OCI-LY1 (cell line): Measurements from ENCODE around the gene USP15.

ENCODE experiments used
- EZH2 ChIP-seq: fragments of 200-600 bp; sonication (generic), shearing (Covaris generic); IDR thresholded peaks from 2 replicates; pipeline ENCODE4 v1.8.0; 2017; ENCODE audit warnings: borderline replicate concordance, mixed run types, mild to moderate bottlenecking, antibody characterized with exemption, low read length, moderate library complexity, mixed read lengths
- TF ChIP-seq, protein P1 (sequence below): fragments of 200-600 bp; sonication (generic), shearing (Covaris generic); IDR thresholded peaks from 2 replicates; pipeline ENCODE4 v1.5.1; 2017; ENCODE audit warnings: mild to moderate bottlenecking, antibody characterized with exemption, low read length, moderate library complexity, mixed read lengths

DNA sequence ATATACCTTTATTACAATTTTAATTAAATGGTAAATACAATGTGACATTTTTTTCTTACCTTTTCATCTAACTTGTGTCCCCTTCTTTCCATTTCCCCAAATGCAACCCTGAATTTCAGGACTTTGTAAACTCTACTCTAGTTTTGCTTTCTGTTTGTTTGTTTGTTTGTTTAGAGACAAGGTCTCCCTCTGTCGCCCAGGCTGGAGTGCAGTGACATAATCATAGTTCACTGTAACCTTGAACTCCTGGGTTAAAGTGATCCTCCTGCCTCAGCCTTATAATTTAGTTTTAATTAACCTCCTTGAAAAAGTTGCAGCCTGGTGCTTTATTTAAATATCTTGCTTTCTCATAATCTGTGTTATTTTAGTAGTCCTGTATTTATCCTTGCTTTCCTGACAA, 147.4 kb downstream of the USP15 start:
- TF ChIP-seq, protein P1, sequence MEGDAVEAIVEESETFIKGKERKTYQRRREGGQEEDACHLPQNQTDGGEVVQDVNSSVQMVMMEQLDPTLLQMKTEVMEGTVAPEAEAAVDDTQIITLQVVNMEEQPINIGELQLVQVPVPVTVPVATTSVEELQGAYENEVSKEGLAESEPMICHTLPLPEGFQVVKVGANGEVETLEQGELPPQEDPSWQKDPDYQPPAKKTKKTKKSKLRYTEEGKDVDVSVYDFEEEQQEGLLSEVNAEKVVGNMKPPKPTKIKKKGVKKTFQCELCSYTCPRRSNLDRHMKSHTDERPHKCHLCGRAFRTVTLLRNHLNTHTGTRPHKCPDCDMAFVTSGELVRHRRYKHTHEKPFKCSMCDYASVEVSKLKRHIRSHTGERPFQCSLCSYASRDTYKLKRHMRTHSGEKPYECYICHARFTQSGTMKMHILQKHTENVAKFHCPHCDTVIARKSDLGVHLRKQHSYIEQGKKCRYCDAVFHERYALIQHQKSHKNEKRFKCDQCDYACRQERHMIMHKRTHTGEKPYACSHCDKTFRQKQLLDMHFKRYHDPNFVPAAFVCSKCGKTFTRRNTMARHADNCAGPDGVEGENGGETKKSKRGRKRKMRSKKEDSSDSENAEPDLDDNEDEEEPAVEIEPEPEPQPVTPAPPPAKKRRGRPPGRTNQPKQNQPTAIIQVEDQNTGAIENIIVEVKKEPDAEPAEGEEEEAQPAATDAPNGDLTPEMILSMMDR, result no peak
- no peak for TF ChIP-seq EZH2
